ENCODE data around the gene CYTH3.

DNA sequence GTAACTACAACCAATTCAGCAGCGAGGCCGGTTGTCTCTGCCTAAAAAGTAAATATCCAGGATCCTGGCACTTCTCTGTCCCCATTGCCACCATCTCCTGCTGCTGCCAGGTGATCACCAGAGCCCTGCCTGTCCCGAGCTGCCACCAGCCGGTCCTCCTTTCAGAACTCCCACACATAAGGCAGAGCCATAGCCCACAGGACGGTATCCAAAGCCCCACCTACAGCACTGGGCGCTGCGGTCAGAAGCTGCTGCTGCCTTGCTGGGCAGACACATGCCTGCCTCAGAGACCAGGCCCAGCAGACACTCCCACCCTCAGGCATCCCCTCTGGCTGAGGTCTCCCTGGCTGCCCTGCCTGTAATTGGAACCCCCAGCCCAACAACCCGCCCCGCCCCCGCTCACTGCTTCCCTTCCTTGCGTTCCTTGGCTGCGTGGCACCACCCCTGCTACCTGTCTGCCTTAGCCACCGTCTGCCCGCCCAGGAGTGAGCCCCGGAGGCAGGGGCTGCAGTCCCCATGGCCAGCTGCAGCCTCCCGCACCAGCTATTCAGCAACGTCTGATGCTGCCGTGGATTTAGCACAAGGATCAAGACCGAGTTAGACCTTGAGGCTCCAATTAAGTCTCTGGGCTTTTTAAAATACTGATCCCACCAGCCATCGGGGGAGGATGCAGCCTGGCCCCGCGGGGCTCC is 100.7 kb downstream of the CYTH3 start:
- TF ChIP-seq BRF1 (IDR thresholded peaks at IDR 0.05; ENCODE audit: borderline replicate concordance, extremely low read depth, insufficient read length) (no peak), ZNF311 (CRISPR knock-in tag; IDR thresholded peaks at IDR 0.05) (no peak), ZC3H11A (IDR thresholded peaks at IDR 0.05; ENCODE audit: low read depth, low read length) (no peak), CTCF (IDR thresholded peaks at IDR 0.05 in 2 of 3, conservative IDR thresholded peaks at IDR 0.05 in 1 of 3; ENCODE audit: insufficient read depth in 2 of 3, low read depth in 1 of 3, low read length in 3 of 3) (no peak), OTX1 (CRISPR knock-in tag; IDR thresholded peaks at IDR 0.05) (no peak), CGGBP1 (CRISPR knock-in tag; IDR thresholded peaks at IDR 0.05) (no peak), TFAM (CRISPR knock-in tag; conservative IDR thresholded peaks at IDR 0.05) (no peak), MXI1 (IDR thresholded peaks at IDR 0.05; ENCODE audit: low read depth, low read length) (no peak), XRCC5 (IDR thresholded peaks at IDR 0.05; ENCODE audit: low read depth, low read length) (no peak)

All from K562 (cell line).